ENCODE data around the gene ASB15. TPM values are rescaled to one million over a fixed set of nuclear protein-coding genes. Genes with fewer than 3 reads are reported as not detected.
A peak's percentile ranks its signal among the peaks of the same experiment; 100 is the strongest.

Gene ASB15
- total and polyA plus RNA-seq, 12 donors, result 0.99 to 80.6 (median 53.4) TPM

- Histone ChIP-seq H3K27me3 (no peaks in the 10 kb centered on the region), H3K4me1 (peaks cover 0 to 41% (median 24%) of the 10 kb centered on the region in 9 donors), H3K27ac (peak overlapping the region in 6 of 10 donors; percentile 10 to 61 (median 39)), H3K36me3 (no peaks in the 10 kb centered on the region), H3K4me3 (no peak overlapping the region), H3K9me3 (no peaks in the 10 kb centered on the region)
- no peak for DNase-seq
- 93 to 95% methylated on average over 5 of the region's 5 CpGs for WGBS, 2 donors
- intact Hi-C loops (cut with DNase I), result loop anchor here in 1 of 10 donors (10.0 kb wide), 1 partner anchor 178 kb away; no protein-coding TSS in a partner anchor
- ATAC-seq, result peak in 3 of 8 donors; percentile 11 to 60 (median 21)
- TF ChIP-seq CTCF (IDR thresholded peaks at IDR 0.05), result no peak
Observed at GRCh38 chr7:123673137-123673732, 71.6 kb downstream of the ASB15 start.

- Histone ChIP-seq H3K27me3 (no peaks in the 10 kb centered on the region), H3K36me3 (no peaks in the 10 kb centered on the region), H3K9me3 (no peaks in the 10 kb centered on the region), H3K4me3 (no peak overlapping the region), H3K4me1 (peaks cover 0 to 47% (median 26%) of the 10 kb centered on the region in 9 donors), H3K27ac (peak overlapping the region in 8 of 10 donors; percentile 4 to 61 (median 39))
- TF ChIP-seq CTCF (IDR thresholded peaks at IDR 0.05), result no peak
- intact Hi-C loops (cut with DNase I), result loop anchor here in 1 of 10 donors (10.0 kb wide), 1 partner anchor 179 kb away; no protein-coding TSS in a partner anchor
- DNase-seq, result no peak
- 46 to 58% methylated on average over 3 of the region's 3 CpGs for WGBS, 2 donors
- peak in 6 of 8 donors; percentile 26 to 60 (median 48) for ATAC-seq
Observed at GRCh38 chr7:123673752-123674398, 72.3 kb downstream of the ASB15 start.

GRCh38 chr7:123674399-123675180, 73.0 kb downstream of the ASB15 start:
- intact Hi-C loops (cut with DNase I), result loop anchor here in 2 of 10 donors (5.0 to 10.0 kb wide), 2 partner anchors 37 to 180 kb away; no protein-coding TSS in a partner anchor
- no peak for TF ChIP-seq CTCF (IDR thresholded peaks at IDR 0.05)

GRCh38 chr7:123675181-123675473, 73.5 kb downstream of the ASB15 start:
- Histone ChIP-seq H3K4me1 (peaks cover 0 to 58% (median 32%) of the 10 kb centered on the region in 9 donors), H3K27me3 (no peaks in the 10 kb centered on the region), H3K36me3 (no peaks in the 10 kb centered on the region), H3K4me3 (no peak overlapping the region), H3K9me3 (no peaks in the 10 kb centered on the region), H3K27ac (peak overlapping the region in 6 of 10 donors; percentile 20 to 61 (median 48))
- no peak for ATAC-seq
- intact Hi-C loops (cut with DNase I), result loop anchor here in 2 of 10 donors (5.0 to 10.0 kb wide), 2 partner anchors 38 to 180 kb away; no protein-coding TSS in a partner anchor
- DNase-seq, result no peak
- no peak for TF ChIP-seq CTCF (IDR thresholded peaks at IDR 0.05)

More at GRCh38 chr7:123674399-123675180, 73.0 kb downstream of the ASB15 start:
- Histone ChIP-seq H3K4me1 (peaks cover 0 to 54% (median 32%) of the 10 kb centered on the region in 9 donors), H3K36me3 (no peaks in the 10 kb centered on the region), H3K9me3 (no peaks in the 10 kb centered on the region), H3K4me3 (no peak overlapping the region), H3K27ac (peak overlapping the region in 7 of 10 donors; percentile 4 to 61 (median 45)), H3K27me3 (no peaks in the 10 kb centered on the region)
- 20 to 29% methylated on average over 2 of the region's 2 CpGs for WGBS, 2 donors
- DNase-seq, result no peak
- no peak for ATAC-seq
